Endothelial cell of umbilical vein (primary cell): ENCODE data around the gene UVRAG.

Experiments used
- CTCF ChIP-seq, 2 donors: IDR thresholded peaks; 1 replicate in 1 of 2; 2 replicates in 1 of 2; pipeline ENCODE4 v1.5.1; 2011; ENCODE audit warnings: low read length in 2 of 2, mild to moderate bottlenecking in 2 of 2, moderate library complexity in 2 of 2, control low read depth in 1 of 2, inconsistent platforms in 1 of 2, low read depth in 1 of 2; ENCODE audit not compliant: insufficient read depth in 1 of 2; ENCODE audit errors: extremely low read depth in 1 of 2
- EZH2 ChIP-seq: IDR thresholded peaks from 2 replicates; pipeline ENCODE4 v1.6.1; 2012; ENCODE audit warnings: borderline replicate concordance, low read depth, mild to moderate bottlenecking, moderate library complexity, low read length, inconsistent platforms; ENCODE audit not compliant: severe bottlenecking
- GATA2 ChIP-seq: IDR thresholded peaks from 2 replicates; pipeline ENCODE4 v1.7.0; 2011; ENCODE audit warnings: low read depth, mild to moderate bottlenecking, moderate library complexity, mixed read lengths, low read length; ENCODE audit not compliant: insufficient read length, insufficient read depth
- JUN ChIP-seq: IDR thresholded peaks from 2 replicates; pipeline ENCODE4 v1.6.1; 2011; ENCODE audit warnings: borderline replicate concordance, low read depth; ENCODE audit not compliant: insufficient read length, insufficient read depth
- MAX ChIP-seq: IDR thresholded peaks from 2 replicates; pipeline ENCODE4 v1.6.1; 2011; ENCODE audit not compliant: insufficient read depth, insufficient read length
- MYC ChIP-seq: IDR thresholded peaks from one replicate; pipeline ENCODE4 v1.6.1; 2011; ENCODE audit warnings: mild to moderate bottlenecking, low read depth, low read length
- POLR2A ChIP-seq: IDR thresholded peaks from 2 replicates; pipeline ENCODE4 v1.6.1; 2012; ENCODE audit warnings: low read depth, mild to moderate bottlenecking, control low read depth, low read length
- POLR2AphosphoS5 ChIP-seq: IDR thresholded peaks from 2 replicates; pipeline ENCODE4 v1.6.1; 2012; ENCODE audit warnings: low read depth, mild to moderate bottlenecking, control low read depth, low read length, moderate library complexity; ENCODE audit not compliant: insufficient read depth

DNA sequence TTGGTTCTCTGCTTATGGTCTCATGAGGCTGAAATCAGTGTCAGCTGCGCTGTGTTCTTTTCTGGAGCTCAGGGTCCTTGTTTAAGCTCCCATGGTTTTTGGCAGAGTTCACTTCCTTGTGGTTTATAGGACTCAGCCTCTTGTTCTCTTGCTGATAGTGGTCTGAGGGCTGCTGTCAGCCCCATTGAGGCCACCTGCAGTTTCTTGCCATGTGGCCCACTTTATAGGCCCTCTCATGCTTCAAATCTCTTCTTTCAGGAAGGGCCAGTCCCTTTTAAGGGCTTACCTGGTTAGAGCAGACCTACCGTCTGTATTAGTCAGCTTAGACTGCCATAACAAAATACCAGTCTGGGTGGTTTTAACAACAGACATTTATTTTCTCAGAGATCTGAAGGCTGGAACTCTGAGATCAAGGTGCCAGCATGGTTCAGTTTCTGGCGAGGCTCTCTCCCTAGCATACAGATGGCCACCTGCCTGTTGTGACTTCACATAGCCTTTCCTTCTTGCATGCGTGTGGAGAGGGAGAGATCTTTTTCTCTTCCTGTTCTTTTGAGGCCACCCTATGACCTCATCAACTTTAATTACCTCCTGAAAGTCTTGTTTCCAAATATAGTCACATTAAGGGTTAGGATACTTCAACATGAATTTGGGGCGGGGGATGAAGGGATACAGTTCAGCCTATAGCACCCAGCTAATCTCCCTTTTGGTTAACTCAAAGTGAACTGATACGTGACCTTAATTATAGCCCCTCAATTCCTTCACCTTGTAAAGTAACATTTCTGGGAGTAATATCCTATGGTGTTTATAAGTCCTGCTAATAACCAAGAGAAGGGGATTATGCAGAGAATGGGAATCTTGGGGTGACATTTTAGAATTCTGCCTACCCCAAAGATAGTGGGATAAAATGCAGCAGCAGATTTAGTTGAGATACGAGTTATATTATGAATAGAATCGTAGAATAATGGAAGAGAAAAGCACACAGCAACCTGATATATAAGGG, 131.8 kb downstream of the UVRAG start:
- no peak for TF ChIP-seq EZH2
- TF ChIP-seq POLR2A, result no peak
- no peak for TF ChIP-seq CTCF (IDR thresholded peaks at IDR 0.05; ENCODE audit: extremely low read depth in 1 of 2, insufficient read depth in 1 of 2, low read depth in 1 of 2, low read length in 2 of 2)
- no peak for TF ChIP-seq MAX
- no peak for TF ChIP-seq POLR2AphosphoS5
- TF ChIP-seq MYC, result no peak
- no peak for TF ChIP-seq GATA2
- TF ChIP-seq JUN, result no peak
